Stimulated activated CD8-positive, alpha-beta memory T cell treated with anti-CD3 and anti-CD28 coated beads, Interleukin-15, amount 100 ng/mL, for 1 hour (primary cell): Measurements from ENCODE around the gene CCSER1.

Experiments
- DNase-seq: peaks from one replicate; pipeline ENCODE4 v3.0.0-alpha.2; 2020; ENCODE audit warnings: low read depth

CCSER1 gene

DNA sequence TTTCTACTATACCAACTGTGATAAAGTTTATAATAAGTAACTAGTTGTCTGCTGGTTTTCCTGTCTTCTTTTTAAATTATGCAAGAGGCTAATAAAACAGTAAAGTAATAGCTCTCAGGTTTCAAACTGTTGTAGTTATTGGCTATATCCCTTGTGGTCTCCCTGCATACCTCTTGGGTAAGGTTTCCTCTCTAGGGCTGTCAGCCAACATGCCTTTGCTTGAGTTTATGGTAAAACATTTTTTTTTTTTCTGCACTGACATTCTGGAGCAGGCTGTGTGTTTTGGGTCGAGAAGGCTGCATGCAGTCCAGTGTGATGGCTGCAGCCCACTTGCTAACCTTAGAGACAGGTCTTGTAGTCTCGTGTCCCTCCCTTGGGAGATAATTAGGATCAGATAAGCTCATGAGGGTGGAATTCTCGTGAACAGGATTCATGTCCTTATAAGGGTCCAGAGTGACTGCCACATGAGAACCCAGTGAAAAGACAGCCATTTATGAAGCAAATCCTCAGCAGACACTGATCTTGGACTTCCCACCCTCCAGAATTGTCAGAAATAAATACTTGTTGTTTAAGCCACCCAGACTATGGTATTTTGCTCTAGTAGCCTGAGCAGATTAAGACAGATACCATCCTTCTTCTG lies 831.2 kb downstream of the CCSER1 start:
- no peak for DNase-seq

DNA sequence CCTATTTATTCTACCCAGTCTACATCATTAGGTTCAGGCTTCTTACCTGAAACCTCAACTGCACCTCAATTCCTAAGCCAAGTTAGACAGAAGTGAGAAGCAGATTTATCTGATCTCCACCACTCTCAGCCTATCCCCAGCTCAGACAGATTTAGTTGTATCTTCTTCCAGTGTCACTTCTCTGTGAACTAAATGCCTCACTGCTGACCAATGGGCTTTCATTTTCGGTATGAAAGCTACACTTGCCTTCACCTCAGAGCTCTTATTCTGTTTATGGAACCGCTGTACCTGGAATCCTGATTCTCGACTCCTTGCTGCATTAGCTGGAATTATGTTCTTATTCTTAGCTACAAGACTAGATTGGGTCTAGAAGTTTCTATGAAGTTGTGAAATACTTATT lies 833.2 kb downstream of the CCSER1 start:
- no peak for DNase-seq

DNA sequence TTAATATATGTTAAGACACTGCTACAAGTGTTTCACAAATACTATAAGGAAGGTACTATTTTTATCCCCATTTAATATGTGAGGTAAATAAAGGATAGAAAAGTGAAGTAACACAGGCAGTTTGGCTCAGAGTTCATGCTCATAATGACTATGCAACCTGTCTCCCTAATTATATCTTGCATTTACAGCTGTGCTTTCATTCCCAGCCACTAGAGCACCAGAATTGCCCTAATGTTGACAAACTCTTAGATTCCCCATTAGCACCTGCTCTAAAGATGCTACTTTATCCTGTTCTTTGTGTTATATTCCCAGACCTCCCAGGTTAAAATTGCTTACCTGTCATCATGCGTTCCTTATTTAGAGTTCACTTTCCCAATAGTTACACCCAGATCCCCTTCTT lies 833.6 kb downstream of the CCSER1 start:
- no peak for DNase-seq

DNA sequence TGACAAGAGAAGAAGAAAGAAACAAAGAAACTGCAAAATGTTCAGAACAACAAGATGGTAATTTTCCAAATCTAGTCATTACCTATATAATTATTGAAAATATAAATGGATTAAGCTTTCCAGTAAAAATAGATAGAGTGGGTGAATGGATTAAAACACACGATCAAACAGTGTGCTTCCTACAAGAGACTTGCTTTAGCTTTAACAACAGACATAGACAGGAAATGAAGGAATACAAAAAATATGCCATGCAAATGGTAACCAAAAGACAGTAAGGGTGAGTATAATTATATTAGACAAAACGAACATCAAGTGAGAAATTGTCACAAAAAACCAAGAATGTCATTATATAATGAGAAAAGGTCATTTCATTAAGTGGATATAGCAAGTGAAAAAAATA lies 842.8 kb downstream of the CCSER1 start:
- no peak for DNase-seq

DNA sequence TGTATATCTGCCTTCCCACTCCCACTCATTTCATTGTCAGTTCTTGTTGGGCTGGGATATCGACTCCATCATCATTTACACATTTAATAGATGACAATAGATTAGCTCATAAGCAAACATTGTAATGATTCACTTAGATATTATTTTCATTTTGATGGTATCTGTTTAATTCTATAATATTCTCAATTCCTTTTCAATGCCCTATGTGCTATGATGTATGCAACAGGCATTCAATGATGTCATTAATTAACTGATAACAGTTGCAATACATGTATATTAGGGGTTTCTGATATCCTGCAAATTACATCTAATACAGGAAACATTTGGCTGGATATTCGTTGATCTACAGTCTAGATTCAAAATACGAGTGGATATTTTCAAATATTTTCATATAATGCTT lies 850.5 kb downstream of the CCSER1 start:
- DNase-seq, result no peak

DNA sequence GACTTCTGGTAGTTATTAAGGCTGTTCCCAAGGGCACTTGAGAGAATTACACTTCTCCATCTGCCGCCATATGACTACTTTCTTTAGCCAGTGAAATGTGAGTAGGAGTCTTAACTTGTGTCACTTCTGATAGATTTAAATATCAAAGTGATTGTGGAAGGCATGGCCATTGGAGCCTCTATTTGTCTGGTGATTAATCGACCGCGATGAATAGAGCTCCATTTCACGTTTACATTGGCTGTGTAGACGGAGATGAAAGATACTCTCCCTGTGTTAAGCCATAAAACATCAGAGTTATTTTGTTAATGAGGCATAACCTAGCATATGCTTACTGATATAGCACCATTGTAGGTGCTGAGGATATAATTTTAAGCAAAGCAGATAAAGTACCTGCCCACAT lies 852.4 kb downstream of the CCSER1 start:
- no peak for DNase-seq

DNA sequence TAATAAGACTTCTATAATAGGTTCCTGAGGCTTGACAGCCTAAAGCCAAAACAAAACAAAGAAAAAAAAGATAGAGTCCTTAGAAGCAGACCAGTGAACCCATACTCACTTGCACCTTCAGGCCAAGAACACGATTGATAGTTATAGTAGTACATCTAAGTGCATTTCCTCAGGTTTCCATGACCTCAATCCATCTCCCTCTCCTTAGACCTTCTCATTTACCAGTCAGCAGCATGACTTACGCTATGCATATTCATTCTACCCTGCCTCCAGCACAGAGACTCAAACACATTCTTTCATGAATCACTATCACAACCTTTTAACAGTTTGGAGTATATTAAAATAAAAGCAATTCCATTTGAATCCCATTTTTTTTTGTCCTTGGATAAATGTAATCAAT lies 855.6 kb downstream of the CCSER1 start:
- DNase-seq, result no peak

DNA sequence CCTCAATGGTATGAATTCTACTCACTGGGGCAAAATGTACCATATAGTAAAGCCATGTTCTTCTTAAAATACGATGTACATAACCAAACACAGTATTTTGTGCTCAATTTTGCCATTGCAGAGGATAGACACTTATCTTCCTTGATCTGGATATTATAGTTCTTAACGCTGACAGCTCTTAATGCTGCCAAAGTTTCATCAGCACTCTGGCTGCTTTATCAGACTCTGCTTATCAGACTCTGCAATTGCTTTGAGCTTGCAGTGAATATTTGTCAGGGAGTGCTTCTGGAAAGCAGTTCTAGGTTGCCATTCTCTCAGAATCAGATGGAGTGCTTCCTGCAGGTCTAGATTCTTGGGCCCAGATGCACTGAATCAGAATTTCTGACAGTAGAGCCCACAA lies 863.1 kb downstream of the CCSER1 start:
- no peak for DNase-seq

DNA sequence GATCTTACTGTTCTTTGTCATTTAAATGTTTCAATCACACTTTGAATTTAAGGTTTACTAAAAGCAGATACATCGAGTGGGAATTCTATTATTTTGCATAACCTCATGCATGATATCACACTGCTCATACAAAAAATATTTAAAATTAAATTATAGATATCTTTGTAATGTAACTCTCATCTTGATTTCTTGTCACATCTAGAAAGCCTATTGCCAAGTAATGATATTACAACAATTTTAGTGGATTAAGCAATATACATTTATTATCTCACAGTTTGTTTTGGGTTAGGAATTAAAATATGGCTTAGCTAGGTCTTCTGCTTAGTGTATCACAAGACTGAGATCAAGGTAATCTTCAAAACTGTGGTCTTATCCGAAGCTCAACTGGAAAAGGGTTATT lies 865.0 kb downstream of the CCSER1 start:
- DNase-seq, result no peak

DNA sequence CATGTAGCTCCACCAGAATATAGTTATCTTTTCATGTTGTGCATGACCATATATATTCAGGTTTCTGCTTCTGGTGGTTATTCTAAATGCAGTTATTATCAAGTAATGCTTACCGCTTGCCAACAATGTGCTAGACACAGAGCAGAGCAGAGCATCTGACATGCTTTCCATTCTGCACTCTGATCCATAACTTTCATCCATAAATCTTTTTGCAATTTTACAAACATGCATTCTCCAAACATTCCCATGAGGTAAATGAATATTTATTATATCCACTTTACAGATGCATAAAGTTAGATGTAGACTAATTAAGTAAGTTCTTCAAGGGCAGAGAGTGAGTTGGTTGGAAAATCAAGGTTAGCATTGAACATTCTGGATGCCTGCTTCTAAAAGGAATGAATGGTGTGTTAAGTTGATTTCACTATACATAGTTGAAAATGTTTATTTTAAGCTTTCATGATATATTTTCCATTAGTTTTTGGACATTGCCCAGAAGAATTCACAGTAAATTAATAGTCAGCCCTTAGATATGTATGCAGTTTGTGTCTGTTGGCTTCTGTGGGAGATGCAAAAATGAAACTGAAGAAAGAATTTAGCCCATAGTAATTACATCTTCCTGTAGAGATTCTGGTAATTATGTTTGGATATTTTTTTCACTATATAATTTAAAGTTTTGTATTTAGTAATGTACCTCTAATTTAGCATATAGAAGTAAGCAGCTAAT lies 867.8 kb downstream of the CCSER1 start:
- DNase-seq, result no peak

DNA sequence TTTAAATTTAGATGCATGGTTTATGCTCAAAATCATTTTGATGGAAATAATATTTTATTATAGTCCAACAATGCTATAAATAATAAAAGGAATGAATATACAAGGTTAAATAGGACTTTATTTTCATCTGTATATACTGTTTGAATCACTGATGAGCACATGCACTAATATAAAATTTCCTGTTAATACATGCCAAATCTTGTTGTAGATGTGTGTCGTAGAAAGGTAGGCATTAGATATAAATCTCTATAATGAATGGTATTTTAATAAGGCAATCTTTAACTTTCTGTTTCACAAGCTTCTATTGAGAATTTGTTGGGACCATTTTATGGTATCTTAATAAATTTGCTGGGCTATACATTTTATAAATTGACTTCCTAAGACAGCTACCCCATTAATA lies 868.8 kb downstream of the CCSER1 start:
- DNase-seq, result no peak

DNA sequence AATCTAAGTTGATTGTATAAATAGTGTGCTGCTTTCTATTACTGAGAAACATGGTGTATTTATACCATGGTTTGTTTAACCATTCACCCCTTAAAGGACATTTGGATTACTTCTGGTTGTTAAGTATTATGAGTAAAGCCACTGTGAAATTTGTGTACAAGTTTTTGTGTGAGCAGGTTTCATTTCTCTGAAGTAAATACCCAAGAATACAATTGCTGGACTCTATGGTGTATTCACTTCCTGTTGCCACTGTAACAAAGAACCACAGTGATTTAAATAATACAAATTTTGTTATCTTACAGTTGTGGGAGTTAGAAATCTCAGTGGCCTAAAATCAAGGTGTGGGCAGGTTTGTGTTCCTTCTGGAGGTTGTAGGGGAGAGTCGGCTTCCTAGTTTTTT lies 869.6 kb downstream of the CCSER1 start:
- DNase-seq, result no peak

DNA sequence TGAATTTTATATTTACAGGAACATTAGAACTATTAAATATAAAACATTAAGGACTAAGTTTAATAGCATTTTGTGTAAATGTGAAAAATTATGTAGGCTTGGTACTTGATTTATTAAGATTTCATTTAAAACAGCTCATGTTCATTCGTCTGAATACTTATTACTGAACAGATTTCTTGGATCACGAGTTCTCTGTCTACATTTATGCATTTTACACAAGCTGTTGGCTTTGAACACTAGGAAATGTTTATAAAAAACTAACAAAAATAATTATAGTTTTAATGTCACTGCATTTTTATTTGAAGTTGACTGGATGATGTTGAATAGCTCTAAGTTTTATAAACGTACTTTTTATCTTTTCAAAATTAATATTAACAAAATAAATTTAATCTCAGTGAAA lies 888.7 kb downstream of the CCSER1 start:
- DNase-seq, result no peak

DNA sequence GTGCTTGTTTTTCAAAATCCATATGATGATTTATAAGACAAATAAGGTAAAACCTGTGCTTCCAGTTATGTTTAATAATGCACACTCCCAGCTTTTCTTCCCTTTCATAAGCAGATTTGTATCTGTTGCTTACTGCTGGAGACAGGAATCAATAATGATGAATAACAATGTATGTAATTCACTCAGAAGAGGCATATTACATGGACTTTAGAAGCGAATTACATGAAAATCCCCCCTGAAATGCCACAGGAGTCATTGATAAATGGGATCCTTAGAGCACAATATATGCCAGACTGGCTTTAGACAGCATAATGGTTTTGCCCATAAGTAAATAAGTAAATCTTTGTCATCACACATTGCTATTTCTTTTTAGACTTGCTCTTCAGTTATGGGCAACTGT lies 892.3 kb downstream of the CCSER1 start:
- DNase-seq, result no peak

DNA sequence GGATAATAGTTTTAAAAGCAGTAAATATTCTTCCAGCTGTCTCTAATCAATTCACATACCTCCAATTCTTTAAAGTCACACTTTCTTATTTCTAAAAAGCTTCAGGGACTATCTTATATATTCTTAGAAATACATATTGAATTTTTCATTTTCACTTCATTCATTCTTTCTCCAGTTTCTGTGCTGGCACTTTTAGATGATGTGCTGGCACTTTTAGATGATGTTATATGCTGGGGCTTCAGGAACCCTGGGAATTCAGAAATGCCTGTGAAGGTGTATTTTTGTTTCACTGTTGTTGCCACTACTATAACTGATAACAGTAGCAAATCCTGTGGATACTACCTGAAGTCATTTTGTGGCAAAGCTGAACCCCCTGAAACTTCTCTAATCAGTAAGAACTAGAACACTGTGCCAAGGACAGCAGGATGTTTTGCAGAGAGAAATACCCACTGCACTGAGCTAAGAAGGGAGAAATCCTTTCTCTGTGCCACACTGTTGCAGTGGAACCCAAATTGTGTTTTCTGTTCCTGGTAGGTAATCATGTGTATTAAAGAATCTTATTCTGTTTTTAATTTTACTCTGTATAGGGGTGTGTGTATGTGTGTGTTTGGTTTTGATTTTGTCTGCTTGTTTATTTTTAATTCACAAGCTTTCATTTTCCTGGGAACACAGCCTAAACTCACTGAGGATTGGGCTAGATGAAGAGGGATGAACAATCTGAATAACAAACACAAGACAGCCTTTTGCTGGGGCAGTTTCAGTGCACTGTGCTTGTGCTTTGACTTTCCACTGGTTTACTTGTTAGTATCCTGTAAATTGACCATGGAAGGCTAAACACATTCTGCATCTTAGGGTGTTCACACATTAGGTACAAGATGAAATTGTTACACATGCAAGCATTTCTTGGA lies 898.3 kb downstream of the CCSER1 start:
- no peak for DNase-seq

DNA sequence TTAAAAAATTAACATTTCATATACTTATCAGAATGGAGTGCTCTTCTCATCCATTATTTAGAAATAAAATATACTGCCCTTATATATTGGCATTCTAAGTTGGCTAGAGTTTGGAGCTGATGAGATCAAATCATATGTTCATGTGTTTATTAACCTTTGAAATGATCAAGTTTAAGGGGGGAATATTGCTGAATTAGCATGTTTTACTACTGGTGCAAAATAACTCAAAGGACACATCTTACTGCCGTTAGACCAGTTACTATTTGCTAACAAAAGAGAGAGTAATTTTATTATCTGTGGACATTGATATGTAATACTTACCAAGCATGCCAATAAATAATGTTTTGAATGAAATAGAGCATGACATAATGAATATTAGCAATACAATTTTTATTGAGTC lies 901.0 kb downstream of the CCSER1 start:
- no peak for DNase-seq

DNA sequence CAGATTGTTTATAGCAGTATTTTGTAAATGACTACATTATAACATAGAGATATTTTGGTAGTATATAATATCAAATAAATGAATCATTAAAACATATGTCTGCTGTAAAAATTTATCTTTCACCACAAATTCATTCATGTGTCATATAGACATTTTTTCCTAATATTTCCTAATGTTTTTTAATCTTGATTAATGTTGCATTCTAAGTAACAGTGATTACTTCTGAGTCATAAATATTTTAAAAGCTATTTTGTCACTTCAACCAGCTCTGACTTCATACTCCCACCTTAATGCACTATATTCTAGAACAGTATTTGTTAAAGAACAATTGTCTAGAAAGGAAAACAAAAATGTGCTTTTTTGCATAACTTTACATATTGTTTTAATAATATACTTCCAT lies 904.6 kb downstream of the CCSER1 start:
- no peak for DNase-seq

DNA sequence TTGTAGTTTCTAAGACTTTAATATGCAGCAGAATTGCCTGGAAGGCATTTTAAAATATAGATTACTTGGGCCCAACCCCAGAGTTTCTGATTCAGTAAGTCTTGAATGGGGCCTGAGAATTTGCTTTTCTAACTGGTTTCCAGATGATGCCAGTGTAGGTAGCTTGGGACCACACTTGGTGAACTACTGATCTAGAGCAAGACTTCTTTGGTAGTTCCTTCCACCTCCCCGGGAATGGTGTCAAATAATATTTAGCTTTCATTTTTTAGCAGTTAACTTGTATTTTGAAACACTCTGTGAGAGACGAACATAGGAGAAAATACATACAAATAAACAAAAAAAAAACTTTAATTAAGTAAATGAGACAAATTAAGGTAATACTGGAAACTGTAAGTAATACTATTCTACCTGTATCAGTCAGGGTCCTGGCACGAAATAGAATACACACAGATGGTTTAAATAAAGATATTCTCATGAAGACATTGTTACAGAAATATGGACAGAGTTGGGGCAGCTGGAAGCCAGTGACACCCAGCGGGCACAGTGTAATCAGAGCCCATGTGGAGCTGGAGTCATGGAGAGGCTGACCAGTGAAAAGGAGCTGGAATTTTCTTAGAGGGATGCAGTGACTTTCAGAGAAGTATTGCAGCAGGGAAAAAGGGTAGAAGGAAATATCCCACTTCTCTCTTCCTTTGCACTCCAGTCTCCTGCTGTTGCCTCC lies 905.7 kb downstream of the CCSER1 start:
- DNase-seq, result no peak

DNA sequence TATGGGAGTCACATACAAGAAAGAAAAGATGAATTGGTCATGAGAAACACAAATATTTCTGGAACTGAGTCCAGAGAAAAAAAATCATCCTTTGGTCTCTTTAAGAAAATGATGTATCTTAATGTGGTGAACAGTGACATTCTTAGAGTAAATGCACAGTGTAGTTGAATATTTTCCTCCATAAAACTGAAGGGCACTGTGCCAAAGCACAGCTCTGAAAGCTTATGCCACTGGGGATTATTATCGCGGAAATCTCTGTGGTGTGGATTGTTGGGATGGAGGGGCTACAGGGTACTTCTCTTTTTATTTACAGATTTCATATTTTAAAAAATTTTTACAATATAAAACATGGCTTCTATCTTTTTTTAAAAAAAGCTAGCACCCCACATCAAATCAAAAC lies 908.1 kb downstream of the CCSER1 start:
- DNase-seq, result no peak

DNA sequence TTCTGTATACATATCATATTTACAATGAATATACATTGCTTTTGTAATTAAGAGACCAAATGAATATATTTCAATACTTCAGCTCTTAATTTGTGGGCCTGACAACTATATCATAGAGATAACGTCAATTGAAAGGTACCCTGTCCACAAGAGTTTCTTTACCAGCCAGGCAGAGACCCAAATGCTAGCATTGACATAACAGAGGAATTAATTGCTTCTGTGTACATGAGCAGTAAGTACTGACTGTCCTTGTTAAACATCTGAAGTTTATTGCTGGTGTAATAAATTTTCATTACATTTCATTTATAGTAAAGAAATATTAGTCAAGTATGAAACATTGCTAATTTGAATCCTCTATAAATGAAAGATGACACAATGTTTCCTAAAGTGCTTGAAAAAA lies 910.8 kb downstream of the CCSER1 start:
- DNase-seq, result no peak

DNA sequence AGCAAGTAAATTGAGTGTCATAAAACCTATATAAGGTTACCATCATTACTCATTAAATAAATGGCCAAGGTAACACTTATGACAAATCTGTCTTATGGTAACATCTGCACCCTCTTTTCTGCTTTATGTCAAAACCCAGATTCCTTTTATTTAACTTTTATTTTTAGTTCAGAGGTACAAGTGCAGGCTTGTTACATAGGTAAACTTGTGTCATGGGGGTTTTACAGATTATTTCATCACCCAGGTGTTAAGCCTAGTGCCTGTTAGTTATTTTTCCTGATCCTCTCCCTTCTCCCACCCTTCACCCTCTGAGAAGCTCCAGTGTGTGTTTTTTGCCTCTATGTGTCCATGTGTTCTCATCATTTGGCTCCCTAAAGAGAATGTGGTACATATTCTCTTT lies 930.7 kb downstream of the CCSER1 start:
- DNase-seq, result no peak

DNA sequence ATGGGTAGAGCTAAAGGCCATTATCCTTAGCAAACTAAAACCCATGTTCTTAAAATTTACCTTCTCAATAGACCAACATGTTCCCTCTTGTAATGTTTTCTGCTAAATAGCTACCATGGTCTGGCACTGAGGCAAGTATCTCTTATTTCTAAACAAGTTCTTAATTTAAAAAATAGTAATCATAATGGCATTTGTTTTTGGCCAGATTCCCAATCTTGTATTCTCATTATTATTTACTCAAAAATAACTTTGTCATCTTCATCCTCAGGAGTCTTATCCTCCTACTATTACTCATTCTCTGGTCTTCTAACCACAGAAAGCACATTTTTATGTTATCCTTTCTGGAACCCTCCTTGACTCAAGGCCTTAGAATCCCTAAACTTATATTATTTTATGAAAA lies 931.2 kb downstream of the CCSER1 start:
- DNase-seq, result no peak
